ENCODE measurements around the gene OOSP4B. TPM values are rescaled to one million over a fixed set of nuclear protein-coding genes. Genes with fewer than 3 reads are reported as not detected.
A peak's percentile ranks its signal among the peaks of the same experiment; 100 is the strongest.
"Not testable (repeated sequence)": the region's sequence is repeated elsewhere in the genome, so short reads cannot be mapped to it uniquely, and the experiment has no call there.

Gene OOSP4B
- total RNA-seq: not detected in 2 replicates

- DNase-seq (ENCODE audit: low read depth): no peak
Observed at GRCh38 chr11:60016881-60017280, at the start of gene OOSP4B. OOSP4B (plus strand) TSS chr11:60017181.

- no peak for DNase-seq (ENCODE audit: low read depth)
Observed at GRCh38 chr11:59967677-59968394, 49.1 kb upstream of the OOSP4B start.

- DNase-seq (ENCODE audit: low read depth): no peak
Observed at GRCh38 chr11:59968395-59968783, 48.6 kb upstream of the OOSP4B start.

GRCh38 chr11:59973097-59973496 lies 43.9 kb upstream of the OOSP4B start:
- DNase-seq (ENCODE audit: low read depth): no peak

GRCh38 chr11:59981106-59981770 lies 35.7 kb upstream of the OOSP4B start:
- DNase-seq (ENCODE audit: low read depth): no peak

- not testable (repeated sequence) for DNase-seq (ENCODE audit: low read depth)
Observed at GRCh38 chr11:59982037-59982436, 34.9 kb upstream of the OOSP4B start.

- no peak for DNase-seq (ENCODE audit: low read depth)
Observed at GRCh38 chr11:59983212-59983611, 33.8 kb upstream of the OOSP4B start.

GRCh38 chr11:59984368-59984767 lies 32.6 kb upstream of the OOSP4B start:
- no peak for DNase-seq (ENCODE audit: low read depth)

GRCh38 chr11:59990421-59990820 lies 26.6 kb upstream of the OOSP4B start:
- DNase-seq (ENCODE audit: low read depth): no peak

GRCh38 chr11:59992425-59992824 lies 24.6 kb upstream of the OOSP4B start:
- DNase-seq (ENCODE audit: low read depth): no peak

- DNase-seq (ENCODE audit: low read depth): peak; percentile 4
Observed at GRCh38 chr11:59997800-59998199, 19.2 kb upstream of the OOSP4B start.

GRCh38 chr11:59999691-60000090 lies 17.3 kb upstream of the OOSP4B start:
- DNase-seq (ENCODE audit: low read depth): no peak

GRCh38 chr11:60003729-60004128 lies 13.3 kb upstream of the OOSP4B start:
- DNase-seq (ENCODE audit: low read depth): no peak

- peak; percentile 33 for DNase-seq (ENCODE audit: low read depth)
Observed at GRCh38 chr11:60005360-60005759, 11.6 kb upstream of the OOSP4B start.

- no peak for DNase-seq (ENCODE audit: low read depth)
Observed at GRCh38 chr11:60018058-60018457, 1.1 kb downstream of the OOSP4B start.

GRCh38 chr11:60020376-60020775 lies 3.4 kb downstream of the OOSP4B start:
- not testable (repeated sequence) for DNase-seq (ENCODE audit: low read depth)

- DNase-seq (ENCODE audit: low read depth): no peak
Observed at GRCh38 chr11:60029015-60029632, 12.1 kb downstream of the OOSP4B start.

GRCh38 chr11:60040109-60040508 lies 23.1 kb downstream of the OOSP4B start, which contains the start of gene OOSP2:
OOSP2 (plus strand) TSS chr11:60040409; CDS start chr11:60040460, 51 bp downstream.
- DNase-seq (ENCODE audit: low read depth): no peak

- DNase-seq (ENCODE audit: low read depth): not testable (repeated sequence)
Observed at GRCh38 chr11:60050422-60050821, 33.4 kb downstream of the OOSP4B start.

- DNase-seq (ENCODE audit: low read depth): not testable (repeated sequence)
Observed at GRCh38 chr11:60050839-60051238, 33.9 kb downstream of the OOSP4B start.

- no peak for DNase-seq (ENCODE audit: low read depth)
Observed at GRCh38 chr11:60056349-60056969, 39.5 kb downstream of the OOSP4B start, which contains the start of gene MS4A3. MS4A3 (plus strand) TSS chr11:60056665; CDS start chr11:60061161, 4,496 bp downstream.

GRCh38 chr11:60059052-60059451 lies 42.1 kb downstream of the OOSP4B start:
- peak; percentile 38 for DNase-seq (ENCODE audit: low read depth)

All from renal cortical epithelial cell (primary cell).